NCI-H226 (cell line): ENCODE results near the gene PRDM2.

Source experiments
- DNase-seq: peaks from one replicate; pipeline ENCODE4 v3.0.0-alpha.2; 2015

The PRDM2 gene

DNA sequence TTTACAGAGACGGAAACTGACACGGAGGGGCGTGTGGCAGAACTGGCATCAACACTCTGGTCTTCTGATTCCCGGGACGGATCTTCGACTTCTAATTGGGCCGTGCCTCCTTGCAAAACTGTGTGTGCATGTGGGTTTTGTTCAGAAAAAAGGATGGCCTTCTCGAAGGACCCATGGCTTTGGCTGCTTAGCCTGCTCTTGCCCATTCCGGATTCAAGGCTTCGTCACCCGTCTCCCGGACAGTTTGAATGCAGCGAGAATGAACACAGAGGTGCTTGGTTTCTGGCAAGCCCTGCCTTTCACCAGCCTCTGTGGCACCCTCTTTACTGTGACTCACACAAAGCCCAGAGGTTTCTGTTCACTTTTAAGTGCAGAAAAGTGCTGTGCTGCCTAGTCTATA is 120.1 kb downstream of the PRDM2 start:
- DNase-seq, result no peak

DNA sequence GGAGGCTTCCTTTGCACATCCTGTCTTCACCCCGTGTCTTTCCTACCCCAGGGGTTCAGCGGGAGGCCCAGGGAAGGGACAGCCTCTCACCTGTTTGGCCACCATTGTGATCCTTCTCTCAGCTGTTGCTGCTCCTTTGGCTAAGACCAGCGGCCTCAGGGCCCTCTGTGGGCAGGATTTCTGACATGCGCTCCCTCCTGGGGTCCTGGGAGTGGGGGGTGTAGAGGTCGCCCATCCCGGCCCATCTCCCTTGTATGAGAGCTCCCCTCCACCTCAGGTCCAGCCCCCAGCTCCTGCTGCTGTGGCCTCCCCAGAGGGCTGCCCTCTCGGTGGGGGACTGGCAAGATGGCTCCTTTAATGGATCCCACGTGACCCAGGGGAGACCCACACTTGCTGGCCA is 120.5 kb downstream of the PRDM2 start:
- no peak for DNase-seq

DNA sequence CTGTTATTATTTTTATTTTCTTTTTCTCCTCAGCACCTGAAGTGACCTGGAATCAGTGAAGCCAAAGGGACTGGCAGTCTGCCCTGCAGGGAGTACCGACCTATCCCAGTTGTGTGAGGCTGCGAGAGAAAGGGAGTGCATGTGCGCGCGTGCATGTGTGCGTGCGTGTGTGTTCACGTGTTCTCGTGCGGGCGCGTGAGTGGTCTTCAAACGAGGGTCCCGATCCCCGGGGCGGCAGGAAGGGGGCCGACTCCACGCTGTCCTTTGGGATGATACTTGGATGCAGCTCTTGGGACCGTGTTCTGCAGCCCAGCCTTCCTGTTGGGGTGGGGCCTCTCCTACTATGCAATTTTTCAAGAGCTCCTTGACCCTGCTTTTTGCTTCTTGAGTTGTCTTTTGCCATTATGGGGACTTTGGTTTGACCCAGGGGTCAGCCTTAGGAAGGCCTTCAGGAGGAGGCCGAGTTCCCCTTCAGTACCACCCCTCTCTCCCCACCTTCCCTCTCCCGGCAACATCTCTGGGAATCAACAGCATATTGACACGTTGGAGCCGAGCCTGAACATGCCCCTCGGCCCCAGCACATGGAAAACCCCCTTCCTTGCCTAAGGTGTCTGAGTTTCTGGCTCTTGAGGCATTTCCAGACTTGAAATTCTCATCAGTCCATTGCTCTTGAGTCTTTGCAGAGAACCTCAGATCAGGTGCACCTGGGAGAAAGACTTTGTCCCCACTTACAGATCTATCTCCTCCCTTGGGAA is 123.3 kb downstream of the PRDM2 start:
- no peak for DNase-seq

DNA sequence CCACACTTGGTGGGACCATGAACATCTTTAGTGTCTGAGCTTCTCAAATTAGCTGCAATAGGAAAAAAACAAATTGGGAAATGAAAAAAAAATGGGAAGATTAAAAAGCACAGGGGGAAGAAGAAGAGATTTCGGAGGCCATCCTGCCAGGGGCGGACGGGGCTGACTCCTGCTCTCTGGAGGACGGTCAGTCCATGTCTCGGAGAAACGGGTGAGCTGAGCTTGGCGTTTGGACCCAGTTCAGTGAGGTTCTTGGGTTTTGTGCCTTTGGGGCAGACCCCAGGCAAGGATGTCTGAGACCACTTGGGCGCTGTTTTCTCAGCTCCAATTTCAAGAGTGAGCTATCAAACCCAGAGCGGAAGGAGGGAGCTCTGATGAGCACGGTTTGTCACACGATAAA is 123.9 kb downstream of the PRDM2 start:
- DNase-seq, result no peak

DNA sequence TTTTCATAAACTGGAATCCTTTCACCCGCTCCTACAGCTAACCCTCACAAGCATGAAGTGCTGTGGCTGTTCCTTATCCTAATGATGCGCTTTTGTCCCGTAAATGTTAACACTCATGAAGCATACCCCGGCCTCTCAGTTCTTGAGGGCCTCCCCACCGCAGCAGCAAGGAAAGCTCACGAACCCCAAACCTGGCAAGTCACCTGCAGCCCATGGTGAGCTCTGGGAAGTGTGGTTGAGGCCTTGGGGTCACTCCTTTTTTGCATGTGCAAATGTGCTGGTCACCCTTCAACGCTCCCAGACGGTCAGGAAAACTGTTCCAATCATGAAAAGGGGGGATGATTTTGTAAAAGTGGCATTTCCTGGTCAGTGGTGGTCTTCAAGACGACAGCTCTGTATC is 124.6 kb downstream of the PRDM2 start:
- DNase-seq, result no peak

DNA sequence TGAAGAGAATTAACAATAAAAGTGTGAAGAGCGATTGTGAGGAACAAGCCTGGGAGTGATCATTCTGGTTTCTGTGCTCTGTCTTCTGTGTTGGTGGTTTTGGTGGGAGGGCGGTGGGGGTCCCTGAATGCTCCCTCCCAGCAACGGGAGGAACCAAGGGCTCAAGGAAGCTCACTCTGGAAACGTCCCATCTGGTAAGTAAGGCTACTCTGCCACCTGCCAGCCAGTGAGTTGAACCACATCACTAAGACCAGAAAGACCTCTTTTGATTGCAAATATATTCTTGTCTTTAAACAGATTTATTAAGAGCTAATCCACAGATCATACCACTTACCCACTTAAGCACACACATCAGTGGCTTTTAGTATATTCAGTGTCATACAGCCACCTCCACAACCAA is 125.0 kb downstream of the PRDM2 start:
- DNase-seq, result no peak

DNA sequence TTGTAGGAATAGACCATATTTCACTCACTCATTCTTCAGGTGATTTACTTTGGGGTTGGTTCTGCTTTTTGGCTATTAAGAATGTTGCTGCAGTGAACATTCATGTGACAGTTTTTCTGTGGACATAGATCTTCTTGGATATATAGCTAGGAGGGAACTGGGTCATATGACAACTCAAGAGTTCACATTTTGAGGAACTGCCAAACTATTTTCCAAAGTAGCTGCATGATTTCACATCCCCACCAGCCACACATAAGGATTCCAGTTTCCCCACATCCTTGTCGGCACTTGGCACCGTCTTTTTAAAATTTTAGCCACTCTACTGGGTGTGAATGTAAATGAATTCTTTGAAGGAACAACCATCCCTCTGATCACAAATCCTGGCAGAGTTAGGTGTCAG is 126.0 kb downstream of the PRDM2 start:
- no peak for DNase-seq

DNA sequence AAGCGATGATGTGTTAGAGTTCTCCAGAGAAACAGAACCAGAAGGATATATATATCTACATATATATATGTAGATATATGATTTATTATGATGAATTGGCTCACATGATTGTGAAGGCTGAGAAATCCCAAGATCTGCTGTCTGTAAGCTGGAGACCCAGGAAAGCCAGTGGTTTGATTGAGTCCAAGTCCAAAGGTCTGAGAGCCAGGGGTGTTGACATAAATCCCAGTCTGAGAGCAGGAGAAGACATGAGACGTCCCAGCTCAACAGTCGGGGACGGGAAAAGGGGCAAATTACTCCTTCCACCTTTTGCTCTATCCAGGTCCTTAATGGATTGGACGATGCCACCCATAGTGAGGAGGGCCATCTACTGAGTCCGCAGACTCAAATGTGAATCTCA is 126.6 kb downstream of the PRDM2 start:
- no peak for DNase-seq

DNA sequence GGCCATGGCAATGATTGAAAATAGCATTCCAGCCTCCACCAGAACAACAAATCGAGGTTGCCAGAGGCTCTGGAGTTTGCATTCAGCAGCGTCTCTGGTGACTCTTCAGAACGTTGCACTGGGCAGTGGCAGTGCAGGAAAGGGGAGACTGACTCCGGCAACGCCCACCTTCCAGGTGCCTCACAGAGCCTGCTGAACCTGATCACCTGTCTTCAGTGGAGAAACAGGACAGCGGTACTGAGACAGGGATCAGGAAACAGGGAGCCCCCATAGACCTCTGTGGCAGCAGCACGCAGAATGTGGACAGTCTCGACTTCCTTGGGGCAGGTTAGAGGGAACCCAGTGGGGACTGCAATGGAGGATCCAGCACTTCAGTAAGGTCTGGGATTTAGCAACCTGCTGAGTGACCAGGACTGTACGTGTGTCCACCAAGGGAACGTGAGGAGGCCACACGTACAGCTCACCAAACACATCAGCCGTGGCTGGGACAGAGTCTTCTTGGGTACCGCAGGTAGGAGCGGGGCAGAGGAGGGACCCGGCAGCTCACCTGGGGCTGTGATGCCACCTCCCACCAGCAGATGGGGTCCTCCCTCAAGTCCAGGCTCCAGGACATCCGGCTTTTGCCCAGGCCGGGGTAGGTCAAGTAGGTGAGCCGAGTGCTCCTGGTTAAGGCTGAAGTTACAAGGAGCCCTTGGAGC is 128.6 kb downstream of the PRDM2 start:
- DNase-seq, result no peak

DNA sequence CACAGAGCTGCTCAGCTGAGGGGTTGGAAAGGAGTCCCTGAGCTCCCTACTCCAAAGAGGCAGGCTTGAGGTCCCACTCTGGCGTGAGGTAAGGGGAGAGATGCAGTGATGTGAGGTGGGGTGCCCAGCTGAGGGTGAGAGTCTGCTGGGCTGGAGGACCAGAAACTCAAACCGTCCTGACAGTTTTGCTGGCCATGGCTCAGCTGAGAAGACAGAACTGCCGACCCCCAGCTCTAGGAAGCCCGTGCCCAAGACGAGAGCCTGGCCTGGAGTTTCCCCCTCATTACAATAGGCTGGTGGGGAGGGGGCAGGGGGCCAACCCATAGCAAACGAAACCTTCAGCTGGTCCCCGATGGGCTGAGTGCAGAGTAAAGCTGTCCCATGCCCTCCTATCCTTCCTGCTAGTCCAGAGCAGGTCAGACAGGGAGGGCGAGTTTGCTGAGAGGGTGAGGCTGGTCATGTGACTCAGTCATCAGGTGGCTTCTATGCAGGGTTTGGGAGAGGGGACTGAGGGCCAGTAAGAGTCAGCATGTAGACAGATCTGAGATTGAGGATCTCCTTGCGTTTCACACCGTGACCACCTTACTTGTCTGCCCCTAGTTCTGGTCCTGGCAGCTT is 129.3 kb downstream of the PRDM2 start:
- no peak for DNase-seq

DNA sequence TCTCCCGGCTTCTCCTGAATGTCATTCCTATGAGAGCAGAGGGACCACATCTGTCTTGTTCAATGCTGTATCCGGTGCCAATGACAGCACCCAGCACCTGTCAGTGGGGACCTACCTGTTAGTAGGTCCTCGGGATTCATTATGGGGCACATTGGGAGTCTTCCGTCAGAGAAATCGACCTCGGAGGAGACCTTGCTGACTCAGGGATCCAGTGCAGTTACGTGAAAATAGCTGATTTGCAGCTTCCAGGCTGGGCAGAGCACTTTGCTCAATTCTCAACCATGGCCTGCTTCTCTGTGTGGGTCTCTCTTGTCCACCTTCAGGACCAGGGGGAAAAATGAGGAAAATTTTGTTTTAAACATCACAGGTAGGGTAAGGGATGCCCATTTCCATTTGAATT is 130.2 kb downstream of the PRDM2 start:
- no peak for DNase-seq

DNA sequence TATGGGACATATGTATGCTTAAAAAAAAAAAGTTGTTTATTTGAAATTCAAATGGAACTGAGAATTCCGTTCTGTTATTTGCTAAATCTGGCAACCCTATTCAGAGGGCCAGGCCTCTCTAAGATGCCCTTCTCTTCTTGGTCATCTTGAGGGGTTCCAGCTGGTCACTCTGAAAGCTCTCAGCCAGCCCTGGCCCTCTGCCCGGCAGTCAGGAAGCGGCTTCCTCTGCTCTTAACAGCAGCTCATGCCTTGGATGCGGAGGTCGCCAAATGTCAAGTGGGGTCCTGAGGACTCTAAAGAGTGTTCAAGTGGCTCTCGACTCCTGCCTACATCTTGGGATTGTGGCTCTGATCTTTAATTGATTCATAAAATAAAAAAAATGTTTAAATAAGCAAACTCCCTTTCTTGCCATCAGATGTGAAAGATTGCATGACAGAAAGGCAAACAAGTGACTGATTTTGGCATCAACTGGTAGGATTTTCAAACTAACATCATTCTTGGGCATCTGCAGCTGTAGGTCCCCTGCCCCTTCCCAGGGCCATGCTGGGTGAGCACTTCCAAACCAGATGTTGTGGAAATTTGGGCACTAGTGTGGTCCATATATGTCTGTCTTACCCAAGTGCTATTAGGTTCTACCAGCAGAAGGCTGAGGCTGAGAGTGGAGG is 130.8 kb downstream of the PRDM2 start:
- no peak for DNase-seq

DNA sequence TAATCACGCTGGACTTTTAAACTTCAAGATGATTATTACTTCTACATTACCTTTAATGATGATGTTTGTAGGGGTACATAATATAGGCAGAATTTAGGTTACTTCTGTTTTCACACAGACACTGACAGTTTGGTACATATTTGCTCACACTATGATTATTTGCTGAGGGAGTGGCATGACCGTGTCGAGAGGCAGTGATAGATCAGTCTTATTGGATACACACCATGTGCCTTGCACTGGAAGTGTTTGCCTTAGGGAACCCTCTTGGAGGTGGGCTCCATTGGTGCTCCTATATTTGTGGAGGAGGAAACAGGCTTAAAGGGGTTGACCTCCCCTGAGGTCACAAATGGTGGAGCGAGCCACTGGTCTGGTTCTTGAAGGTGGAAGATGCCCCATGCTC is 132.1 kb downstream of the PRDM2 start:
- DNase-seq, result no peak

DNA sequence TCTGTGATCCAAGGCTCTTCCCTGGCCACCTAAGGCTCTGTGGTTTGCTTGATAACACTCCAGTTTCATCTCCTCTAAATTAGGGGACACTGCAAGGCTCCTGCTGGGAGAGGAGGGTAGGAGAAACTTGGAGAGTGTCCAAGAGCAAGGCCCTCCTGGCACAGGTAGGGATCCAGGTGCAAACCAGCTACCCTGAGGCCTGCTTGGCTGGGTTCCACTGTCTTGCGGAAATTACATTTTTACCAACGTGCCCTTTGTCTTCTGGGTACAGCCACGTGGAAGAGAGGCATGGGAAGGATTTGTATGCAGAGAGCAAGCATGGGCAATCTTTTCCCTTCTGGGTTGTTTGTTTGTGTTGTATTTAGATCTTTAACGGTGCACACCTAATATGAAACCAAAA is 132.5 kb downstream of the PRDM2 start:
- no peak for DNase-seq

DNA sequence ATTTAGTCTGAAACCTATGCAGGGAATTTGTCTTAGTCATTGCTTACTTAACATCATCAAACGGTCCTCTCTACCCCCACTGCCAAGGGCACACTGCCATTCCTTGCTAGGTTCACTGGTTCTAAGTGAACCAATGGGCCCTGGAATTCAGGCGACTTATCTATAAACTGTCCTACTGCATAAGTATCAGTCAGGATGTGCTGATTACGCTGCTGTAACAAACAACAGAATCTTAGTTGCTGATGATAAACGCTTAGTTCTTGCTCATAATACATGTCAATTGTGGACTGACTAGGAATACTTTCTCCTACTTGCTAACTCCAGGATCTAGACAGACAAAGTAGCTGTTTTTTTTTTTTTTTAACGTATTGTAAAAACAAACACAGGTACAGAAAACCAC is 136.1 kb downstream of the PRDM2 start:
- DNase-seq, result no peak

DNA sequence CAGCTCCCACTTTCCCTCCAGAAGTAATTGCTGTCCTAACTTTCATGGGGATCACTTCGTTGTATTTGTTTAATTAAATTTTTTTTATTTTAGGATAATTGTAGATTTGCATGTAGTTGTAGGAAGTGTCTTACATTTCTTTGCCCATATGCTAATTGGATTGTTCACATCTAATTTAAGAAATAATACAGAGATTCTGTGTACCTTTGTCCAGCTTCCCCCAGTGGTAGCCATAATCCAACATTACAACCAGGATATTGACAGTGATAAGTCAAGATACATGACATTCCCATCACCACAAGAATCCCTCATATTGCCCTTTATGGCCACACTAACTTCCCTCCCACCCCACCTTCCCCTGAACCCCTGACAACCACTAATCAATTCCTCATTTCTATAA is 136.6 kb downstream of the PRDM2 start:
- no peak for DNase-seq

DNA sequence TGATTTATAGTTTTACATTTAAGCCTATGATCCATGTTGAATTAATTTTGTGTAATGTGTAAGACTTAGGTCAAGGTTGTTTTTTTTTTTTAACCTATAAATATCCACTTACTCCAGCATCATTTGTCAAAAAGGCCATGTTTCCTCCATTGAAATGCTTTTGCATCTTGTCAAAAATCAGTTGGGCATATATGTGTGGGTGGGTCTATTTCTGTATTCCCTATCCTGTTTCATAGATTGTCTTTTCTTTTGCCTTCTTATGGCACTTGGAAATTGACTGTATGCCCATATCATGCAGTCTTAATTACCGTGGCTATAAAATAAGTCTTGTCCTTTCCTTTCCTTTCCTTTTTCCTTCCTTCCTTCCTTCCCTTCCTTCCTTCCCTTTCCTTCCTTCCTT is 138.2 kb downstream of the PRDM2 start:
- DNase-seq, result no peak

DNA sequence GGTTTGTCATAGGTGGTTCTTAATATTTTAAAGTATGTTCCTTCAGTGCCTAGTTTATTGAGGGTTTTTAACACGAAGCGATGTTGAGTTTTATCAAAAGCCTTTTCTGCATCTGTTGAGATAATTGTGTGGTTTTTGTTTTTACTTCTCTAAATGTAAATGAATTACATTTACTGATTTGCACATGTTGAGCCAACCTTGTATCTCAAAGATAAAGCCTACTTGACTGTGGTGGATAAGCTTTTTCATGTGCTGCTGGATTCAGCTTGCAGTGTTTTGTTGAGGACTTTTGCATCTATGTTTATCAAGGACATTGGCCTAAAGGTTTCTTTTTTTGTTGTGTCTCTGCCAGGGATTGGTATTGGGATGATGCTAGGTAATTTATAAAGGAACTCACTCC is 142.5 kb downstream of the PRDM2 start:
- DNase-seq, result no peak

DNA sequence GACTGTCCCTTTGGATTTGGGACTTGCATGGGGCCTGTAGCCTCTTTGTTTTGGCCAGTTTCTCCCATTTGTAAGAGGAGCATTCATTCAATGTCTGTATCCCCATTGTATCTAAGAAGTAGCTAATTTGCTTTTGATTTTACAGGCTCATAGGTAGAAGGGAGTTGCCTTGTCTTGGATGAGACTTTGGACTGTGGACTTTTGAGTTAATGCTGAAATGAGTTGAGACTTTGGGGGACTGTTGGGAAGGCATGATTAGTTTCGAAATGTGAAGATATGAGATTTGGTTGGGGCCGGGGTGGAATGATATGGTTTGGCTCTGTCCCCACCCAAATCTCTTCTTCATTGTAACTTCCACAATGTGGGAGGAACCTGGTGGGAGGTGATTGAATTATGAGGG is 151.7 kb downstream of the PRDM2 start:
- no peak for DNase-seq

DNA sequence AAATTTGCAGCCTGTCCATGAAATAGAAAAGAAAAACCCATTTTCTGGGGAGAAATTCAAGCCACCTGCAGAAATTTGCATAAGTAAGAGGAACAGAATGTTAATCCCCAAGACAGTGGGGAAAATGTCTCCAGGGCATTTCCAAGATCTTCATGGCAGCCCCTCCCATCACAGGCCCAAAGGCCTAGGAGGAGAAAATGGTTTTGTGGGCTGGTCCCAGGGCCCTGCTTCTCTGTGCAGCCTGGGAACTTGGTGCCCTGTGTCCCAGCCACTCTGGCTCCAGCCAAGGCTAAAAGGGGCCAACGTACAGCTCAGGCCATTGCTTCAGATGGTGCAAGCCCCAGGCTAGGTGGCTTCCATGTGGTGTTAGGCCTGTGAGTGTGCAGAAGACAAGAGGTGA is 155.6 kb downstream of the PRDM2 start:
- no peak for DNase-seq

DNA sequence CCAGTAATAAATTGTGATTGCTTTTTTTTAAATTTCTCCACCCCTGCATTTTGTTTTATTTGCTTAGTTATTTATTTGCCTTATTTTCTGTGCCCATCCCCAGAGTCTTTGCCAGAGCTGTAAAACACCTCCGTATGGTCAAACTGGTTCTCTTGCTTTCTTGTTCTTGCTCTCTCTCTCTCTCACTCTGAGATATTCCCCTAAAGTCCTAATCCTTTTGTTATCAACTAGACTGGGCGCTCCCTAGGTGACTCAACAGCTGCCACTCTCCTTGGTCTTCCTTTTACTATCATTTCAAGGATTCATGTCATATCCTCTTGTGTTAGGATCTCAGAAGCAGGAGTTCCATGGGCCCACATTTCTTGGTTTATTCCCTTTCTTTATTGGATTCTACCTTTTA is 160.0 kb downstream of the PRDM2 start:
- no peak for DNase-seq

DNA sequence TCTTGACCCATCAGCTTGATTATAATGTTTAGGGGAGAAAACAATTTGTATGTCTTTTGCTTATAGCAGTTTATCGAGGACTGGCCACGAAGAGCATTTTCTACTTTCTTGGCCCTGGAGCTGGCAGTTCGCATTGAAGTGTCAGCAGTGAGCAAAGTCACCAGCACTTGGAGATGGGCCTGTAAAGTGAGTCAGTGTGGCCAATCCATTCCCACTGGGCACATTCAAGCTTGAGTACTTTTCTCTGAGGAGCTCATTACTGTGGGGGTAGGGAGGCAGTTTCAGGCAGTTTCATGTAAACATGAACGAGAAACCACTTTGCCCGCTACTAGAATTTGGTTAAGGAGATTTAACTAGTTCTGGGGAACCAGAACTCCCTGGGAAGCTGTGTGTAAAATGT is 164.8 kb downstream of the PRDM2 start:
- DNase-seq, result no peak

DNA sequence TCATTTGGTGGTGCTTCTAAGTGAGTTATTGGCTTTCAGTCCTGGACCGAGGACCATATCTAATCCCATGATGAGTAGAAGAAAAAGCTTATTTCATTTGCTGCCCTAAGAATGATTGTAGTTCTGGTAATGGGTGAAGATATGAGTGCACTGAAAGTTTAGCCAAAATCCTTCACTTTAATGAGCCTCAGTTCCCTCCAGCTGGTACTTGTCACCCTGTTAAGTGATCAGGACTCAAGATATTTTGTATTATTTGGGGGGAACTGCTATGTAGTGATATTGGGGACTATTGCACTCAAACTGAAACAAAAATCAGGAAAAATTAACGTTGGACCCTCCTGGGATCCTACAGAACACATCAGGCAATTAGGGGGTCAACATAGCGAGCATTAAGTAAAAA is 165.9 kb downstream of the PRDM2 start:
- no peak for DNase-seq

DNA sequence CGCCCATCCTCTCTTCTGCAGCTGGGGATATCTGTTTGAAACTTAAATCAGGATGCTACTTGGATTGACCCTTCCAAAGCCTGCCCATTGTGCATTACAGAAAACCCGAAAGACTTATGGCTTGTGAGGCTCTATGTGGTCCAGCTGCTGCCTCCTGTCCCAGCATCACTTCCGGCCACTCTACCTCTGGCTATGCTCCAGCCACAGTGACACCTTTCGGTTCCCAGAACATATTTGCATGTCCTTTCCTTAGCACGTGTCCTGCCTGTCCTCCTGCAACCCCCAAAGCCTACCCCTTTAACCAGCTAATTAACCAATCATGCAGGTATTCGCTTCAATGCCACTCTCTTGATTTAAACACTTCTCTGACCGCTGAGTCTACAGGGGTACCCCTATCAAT is 167.6 kb downstream of the PRDM2 start:
- no peak for DNase-seq
